GM20000 (cell line): ENCODE measurements around the gene TNS4.

ENCODE experiments used
- DNase-seq: peaks from one replicate; pipeline ENCODE4 v3.0.0; 2012; ENCODE audit warnings: low spot score
- CTCF ChIP-seq: IDR thresholded peaks from 2 replicates; pipeline ENCODE4 v1.5.1; 2012; ENCODE audit warnings: mild to moderate bottlenecking, control low read depth; ENCODE audit errors: extremely low read depth, missing control alignments

TNS4 gene

GRCh38 chr17:40538936-40539705 is 37.7 kb upstream of the TNS4 start:
- no peak for DNase-seq
- no peak for TF ChIP-seq CTCF

GRCh38 chr17:40538019-40538935 is 36.9 kb upstream of the TNS4 start:
- TF ChIP-seq CTCF = no peak
- DNase-seq = no peak

GRCh38 chr17:40536295-40537171 is 35.1 kb upstream of the TNS4 start:
- TF ChIP-seq CTCF = no peak
- no peak for DNase-seq

- TF ChIP-seq CTCF = no peak
- no peak for DNase-seq
Measured at GRCh38 chr17:40535924-40536294, 34.5 kb upstream of the TNS4 start.

- no peak for DNase-seq
- no peak for TF ChIP-seq CTCF
Measured at GRCh38 chr17:40535438-40535837, 34.0 kb upstream of the TNS4 start.

GRCh38 chr17:40534371-40535189 is 33.2 kb upstream of the TNS4 start:
- TF ChIP-seq CTCF = no peak
- DNase-seq = no peak
